NAMALWA (cell line): ENCODE results near the gene KRTAP2-3.
"Not testable (repeated sequence)": the region's sequence is repeated elsewhere in the genome, so short reads cannot be mapped to it uniquely, and the experiment has no call there.

Experiments
- DNase-seq: peaks from one replicate; pipeline ENCODE4 v3.0.0-alpha.2; 2015; ENCODE audit warnings: low spot score

The KRTAP2-3 gene

DNA sequence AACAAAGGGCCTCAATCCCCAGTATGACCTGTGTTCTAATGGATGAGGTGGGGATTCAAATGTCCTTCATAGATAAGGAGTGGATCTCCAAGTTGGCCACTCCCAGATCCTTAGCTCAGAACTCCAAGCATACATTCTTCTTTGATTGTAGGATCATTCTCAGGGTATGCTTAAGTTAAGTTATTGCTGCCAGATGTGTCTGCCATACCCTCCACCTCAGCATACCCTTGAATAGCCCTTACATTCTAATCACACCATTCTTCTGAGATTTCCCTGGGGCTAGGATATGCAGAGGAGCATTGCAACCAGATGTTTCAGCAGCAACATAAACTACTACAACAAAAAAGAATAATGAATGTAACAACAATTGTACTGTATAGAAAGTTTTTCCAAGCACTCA is 7.4 kb upstream of the KRTAP2-3 start:
- no peak for DNase-seq

DNA sequence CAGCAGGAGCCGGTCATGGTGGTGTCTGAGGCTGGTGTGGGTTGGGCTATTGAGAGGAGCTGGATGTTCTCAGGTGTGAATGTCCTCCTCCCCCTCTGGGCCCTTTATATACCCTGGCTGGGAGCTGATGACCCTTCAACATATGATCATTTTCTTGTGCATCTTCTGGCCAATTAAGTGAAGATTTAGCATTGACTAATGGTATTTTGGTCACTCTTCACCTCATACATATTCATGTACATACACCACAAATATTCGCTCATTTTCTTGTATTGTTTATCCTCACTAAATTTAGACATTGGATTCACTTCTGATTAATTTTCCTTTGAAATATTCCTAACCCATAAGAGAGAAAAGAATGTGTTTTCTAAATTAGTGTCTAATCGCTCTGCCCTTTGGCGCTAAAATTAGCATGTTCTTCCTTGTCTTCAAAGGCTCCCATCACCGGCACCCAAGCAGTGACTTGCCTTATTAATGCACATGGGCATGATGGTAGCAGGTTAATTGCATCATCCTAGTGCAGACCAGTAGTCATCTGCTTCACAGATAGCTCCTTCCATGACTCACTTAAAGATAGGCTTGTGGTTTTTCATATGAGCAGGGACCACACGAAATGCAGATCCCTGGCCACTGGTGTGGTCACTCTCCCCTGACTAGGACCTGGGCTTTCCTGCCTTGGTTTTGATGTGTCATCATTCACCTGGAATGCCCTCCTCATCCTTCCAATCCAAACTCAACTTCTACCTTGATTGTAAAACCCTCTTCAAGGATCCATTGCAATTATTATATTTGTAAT is 6.1 kb upstream of the KRTAP2-3 start, which contains the start of gene KRTAP2-4:
TSS of gene KRTAP2-4 (minus strand) at position 51 of the 796 bp plus-strand sequence. CDS start at position 17, 34 bp downstream.
- no peak for DNase-seq

DNA sequence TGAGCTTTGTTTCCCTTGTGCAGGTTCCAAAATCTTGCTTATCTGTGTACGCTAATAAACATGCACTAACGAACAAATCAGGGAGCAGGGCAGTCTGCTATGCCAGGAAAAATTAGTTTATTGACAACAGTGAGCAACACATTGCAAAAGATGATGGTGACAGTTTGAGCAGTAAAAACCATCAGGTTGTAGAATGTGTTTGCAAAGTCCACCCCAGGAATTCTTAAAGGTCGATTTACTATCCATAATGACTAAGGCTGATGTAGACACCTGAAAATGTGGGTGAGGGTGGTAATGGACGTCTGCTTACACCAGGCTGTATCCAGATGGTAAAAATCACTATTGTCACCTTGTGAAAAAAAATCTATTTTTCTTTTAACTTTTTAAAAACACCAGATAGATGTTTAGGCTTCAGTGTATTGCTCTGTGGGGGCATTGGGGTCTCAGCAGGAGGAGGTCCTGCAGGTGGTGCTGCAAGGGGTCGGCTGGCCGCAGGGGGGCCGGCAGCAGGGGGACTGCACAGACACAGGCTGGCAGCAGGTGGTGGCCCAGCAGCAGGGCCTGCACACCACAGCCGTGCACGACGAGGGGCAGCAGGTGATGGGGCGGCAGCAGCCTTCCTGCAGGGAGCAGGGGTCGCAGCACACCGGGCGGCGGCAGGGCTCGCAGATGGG is 5.2 kb upstream of the KRTAP2-3 start:
- DNase-seq = not testable (repeated sequence)

DNA sequence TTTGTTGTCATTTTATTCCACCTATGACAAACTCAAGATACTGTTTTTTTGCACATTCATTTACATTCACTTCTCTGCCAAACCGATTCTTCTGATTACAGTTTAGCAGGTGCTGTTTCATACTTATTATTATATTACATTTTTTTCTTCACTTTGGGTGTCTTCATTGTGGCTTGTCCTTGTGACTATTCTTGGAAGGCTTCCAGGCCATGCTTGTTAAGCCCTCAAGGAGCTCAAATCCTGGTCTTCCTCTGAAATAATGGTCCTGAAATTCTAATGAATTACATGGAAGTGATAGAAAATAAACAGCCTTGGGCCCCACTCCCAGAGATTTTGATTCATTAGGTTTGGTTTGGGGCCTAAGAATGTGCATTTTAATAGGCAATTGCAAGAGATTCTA is 4.4 kb upstream of the KRTAP2-3 start:
- DNase-seq = no peak

GRCh38 chr17:41063449-41063848 is 3.5 kb upstream of the KRTAP2-3 start:
- no peak for DNase-seq

DNA sequence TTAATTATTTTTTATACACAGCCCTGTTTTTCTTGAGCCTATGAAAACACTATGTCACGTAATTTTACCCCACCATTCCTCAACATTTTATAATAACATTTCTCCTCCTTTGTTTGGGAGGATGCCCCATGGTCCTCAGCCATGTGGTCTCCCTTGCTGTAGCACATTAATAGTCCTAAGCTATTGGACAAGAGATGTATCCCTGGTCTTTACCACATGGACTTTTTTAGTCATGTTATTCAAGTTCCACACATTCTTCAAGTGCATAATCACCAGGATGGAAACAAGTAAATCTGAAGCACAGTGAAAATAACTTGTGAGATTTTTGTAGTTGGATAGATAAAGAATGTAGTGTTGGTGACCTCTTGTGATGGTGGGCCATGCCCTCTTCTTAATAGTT is 2.0 kb upstream of the KRTAP2-3 start:
- DNase-seq = no peak

DNA sequence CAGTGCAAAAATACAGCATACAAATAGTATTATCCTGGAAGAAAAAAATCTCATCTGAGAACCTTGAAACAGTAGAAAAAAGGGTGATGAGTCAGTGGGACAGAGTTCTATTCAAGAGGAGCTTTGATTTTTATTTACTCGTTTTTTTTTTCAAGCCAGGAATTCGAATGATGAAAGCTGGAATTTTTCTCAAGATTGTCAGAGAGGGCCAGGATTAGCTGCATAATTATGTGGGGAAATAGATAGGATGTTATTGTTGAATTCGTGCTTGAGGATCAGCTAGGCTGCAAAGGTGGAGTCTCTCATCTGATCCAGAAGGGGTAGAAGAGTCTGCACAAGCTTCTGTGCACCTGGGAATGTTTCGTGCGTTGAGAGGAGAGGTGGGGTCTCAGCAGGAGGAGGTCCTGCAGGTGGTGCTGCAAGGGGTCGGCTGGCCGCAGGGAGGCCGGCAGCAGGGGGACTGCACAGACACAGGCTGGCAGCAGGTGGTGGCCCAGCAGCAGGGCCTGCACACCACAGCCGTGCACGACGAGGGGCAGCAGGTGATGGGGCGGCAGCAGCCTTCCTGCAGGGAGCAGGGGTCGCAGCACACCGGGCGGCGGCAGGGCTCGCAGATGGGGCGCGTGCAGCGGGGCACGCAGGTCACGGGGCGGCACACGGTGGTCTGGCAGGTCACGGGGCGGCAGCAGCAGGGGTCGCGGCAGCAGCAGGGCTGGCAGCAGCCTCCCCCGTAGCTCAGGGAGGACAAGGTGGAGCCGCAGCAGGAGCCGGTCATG is 450 bp downstream of the KRTAP2-3 start:
- not testable (repeated sequence) for DNase-seq

GRCh38 chr17:41058741-41059140 is 1.2 kb downstream of the KRTAP2-3 start:
- DNase-seq = no peak

GRCh38 chr17:41057547-41057946 is 2.4 kb downstream of the KRTAP2-3 start:
- no peak for DNase-seq

GRCh38 chr17:41055130-41055529 is 4.8 kb downstream of the KRTAP2-3 start, which contains the start of gene KRTAP2-2:
Gene KRTAP2-2, minus strand, starts transcription at chr17:41055230. Its CDS starts 19 bp downstream, at chr17:41055211.
- DNase-seq = not testable (repeated sequence)

DNA sequence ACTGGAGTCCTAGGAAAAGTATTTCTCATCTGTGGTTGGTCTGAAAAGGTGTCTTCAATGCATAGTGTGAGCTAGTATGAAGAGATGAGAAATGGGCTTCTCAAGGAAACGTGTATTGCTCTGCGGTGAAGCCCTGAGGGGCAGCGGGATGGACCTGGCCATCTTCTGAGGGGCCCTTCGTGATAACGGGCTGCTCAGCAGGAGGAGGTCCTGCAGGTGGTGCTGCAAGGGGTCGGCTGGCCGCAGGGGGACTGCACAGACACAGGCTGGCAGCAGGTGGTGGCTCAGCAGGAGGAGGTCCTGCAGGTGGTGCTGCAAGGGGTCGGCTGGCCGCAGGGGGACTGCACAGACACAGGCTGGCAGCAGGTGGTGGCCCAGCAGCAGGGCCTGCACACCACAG is 5.4 kb downstream of the KRTAP2-3 start:
- DNase-seq = not testable (repeated sequence)

DNA sequence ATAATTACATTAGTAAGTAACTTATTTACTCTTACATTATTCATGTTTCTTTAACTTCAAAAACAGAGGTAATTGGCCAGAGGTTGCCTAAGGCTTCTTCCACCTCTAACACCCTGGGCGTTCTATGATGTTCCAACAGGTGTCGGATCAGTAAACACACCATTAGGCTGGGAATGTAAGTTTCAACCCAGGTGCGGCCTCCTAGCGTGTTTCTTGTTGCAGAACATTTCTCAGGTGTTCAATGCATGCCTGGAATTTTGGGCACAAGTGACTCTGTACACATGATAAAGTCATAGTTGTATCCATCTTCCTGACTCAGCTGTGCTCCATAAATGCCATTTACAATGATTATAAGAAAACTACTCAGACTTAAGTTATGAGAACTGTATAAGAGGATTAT is 5.9 kb downstream of the KRTAP2-3 start:
- no peak for DNase-seq

DNA sequence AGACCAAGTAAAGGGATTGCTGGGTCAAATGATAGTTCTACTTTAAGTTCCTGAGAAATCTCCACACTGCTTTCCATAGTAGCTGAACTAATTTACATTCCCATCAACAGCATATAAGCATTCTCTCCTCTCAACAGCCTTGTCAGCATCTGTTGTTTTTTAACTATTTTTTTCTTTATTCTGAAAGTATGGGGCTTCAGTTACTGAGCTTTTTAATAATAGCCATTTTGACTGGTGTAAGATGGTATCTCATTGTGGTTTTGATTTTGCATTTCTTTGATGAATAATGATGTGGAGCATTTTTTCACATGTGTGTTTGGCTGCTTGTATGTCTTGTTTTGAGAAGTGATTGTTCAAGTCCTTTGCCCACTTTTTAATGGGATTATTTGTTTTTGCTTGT is 7.3 kb downstream of the KRTAP2-3 start:
- DNase-seq = no peak

GRCh38 chr17:41049110-41049509 is 10.8 kb downstream of the KRTAP2-3 start:
- DNase-seq = no peak

DNA sequence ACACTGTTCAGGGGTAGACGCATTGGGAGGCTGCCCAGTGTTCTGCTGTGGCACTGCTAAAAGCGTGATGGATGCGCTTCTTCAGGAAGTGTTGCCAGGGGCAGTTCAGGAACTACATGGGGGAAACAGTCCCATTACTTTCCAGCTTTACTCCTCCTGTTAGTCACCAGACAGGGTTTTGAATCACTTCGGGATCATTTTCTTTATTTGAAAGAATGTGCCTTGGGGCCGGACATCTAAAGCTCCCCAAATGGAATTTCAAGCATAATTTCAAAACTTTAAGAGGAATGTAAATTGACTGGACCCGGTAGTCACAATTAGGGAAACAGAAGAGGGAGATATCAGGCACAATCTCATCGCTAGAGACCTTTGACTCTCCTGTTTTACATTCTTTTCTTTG is 11.5 kb downstream of the KRTAP2-3 start:
- DNase-seq = no peak

DNA sequence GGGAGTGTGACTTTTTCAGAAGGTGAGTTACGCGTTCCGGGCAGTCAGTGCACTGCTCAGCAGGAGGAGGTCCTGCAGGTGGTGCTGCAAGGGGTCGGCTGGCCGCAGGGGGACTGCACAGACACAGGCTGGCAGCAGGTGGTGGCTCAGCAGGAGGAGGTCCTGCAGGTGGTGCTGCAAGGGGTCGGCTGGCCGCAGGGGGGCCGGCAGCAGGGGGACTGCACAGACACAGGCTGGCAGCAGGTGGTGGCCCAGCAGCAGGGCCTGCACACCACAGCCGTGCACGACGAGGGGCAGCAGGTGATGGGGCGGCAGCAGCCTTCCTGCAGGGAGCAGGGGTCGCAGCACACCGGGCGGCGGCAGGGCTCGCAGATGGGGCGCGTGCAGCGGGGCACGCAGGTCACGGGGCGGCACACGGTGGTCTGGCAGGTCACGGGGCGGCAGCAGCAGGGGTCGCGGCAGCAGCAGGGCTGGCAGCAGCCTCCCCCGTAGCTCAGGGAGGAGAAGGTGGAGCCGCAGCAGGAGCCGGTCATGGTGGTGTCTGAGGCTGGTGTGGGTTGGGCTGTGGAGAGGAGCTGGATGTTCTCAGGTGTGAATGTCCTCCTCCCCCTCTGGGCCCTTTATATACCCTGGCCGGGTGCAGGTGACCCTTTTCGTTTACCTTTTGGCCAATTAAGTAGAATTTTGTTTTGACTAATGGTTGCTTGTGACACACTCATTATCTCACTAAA is 13.0 kb downstream of the KRTAP2-3 start, which contains the start of gene KRTAP2-1:
TSS of gene KRTAP2-1 (minus strand) at position 582 of the 731 bp plus-strand sequence. CDS start at position 533, 49 bp downstream.
- DNase-seq = not testable (repeated sequence)

GRCh38 chr17:41042953-41043352 is 17.0 kb downstream of the KRTAP2-3 start:
- no peak for DNase-seq

- not testable (repeated sequence) for DNase-seq
Measured at GRCh38 chr17:41040783-41041571, 18.9 kb downstream of the KRTAP2-3 start, which contains the start of gene KRTAP1-1. Gene KRTAP1-1, minus strand, starts transcription at chr17:41041450. Its CDS starts 53 bp downstream, at chr17:41041397.

GRCh38 chr17:41037853-41038350 is 22.0 kb downstream of the KRTAP2-3 start:
- no peak for DNase-seq

- DNase-seq = not testable (repeated sequence)
Measured at GRCh38 chr17:41034346-41034935, 25.5 kb downstream of the KRTAP2-3 start, which contains the start of gene KRTAP1-3. Gene KRTAP1-3, minus strand, starts transcription at chr17:41034874. Its CDS starts 53 bp downstream, at chr17:41034821.
